ENCODE measurements around the gene TMEM150B.

DNA sequence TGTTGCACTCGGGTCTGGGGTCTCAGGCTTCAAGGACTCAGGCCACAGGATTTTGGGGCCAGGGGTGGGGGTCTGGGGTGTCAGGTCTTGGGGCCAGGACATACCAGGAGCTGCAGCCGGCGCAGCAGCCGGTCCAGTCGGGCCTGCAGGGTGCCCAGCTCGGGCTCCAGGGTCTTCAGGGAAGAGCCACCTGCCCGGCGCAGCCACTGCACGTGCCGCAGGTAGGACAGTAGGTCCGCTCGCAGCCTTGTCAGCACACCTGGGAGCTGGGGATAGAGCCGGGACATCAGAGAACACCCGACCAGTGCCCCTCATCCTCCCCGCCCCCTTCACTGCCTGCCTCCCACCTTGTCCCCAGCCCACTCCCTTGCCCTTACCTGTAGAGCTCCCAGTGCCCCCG, 43.0 kb upstream of the TMEM150B start:
- TF ChIP-seq, protein P1, sequence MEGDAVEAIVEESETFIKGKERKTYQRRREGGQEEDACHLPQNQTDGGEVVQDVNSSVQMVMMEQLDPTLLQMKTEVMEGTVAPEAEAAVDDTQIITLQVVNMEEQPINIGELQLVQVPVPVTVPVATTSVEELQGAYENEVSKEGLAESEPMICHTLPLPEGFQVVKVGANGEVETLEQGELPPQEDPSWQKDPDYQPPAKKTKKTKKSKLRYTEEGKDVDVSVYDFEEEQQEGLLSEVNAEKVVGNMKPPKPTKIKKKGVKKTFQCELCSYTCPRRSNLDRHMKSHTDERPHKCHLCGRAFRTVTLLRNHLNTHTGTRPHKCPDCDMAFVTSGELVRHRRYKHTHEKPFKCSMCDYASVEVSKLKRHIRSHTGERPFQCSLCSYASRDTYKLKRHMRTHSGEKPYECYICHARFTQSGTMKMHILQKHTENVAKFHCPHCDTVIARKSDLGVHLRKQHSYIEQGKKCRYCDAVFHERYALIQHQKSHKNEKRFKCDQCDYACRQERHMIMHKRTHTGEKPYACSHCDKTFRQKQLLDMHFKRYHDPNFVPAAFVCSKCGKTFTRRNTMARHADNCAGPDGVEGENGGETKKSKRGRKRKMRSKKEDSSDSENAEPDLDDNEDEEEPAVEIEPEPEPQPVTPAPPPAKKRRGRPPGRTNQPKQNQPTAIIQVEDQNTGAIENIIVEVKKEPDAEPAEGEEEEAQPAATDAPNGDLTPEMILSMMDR (IDR thresholded peaks at IDR 0.05; ENCODE audit: low read depth, low read length, poor library complexity, severe bottlenecking): no peak
- no peak for TF ChIP-seq EZH2phosphoT487 (IDR thresholded peaks at IDR 0.05; ENCODE audit: borderline replicate concordance, low read length)

Measured in DOHH2 (cell line).